ENCODE results near the gene CCNY.

DNA sequence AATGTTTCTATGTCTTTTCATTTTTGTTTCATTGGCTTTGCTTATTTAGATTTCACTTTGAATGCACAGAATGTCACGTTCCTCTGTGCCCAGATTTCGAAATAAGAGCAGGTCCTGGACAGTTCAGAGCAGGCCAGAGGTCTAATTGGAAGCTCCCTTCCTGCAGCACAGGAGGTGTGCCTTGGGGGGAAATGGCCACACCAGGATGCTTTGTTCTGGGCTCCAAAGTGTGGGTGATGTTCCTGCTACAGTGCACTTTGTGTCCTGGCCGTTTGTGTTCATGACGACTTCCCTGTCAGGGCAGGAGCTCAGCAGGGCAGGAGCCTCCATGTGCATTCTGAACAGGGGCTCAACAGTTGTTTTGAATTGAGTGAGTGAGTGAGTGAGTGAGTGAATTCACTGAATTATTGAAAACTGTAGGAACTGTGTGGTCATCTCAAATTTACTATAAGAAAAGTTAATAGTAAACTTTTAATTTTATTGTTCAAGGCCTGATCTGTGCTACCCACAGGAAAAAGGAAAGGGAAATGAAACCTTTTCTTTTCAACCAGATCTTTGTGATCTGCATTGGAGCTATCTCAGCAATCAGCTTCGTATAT, 159.3 kb downstream of the CCNY start:
- no peak for TF ChIP-seq EP300 (IDR thresholded peaks at IDR 0.05)
- no peak for TF ChIP-seq FOSL2 (IDR thresholded peaks at IDR 0.05)
- TF ChIP-seq FOSL2 (CRISPR knock-in tag; IDR thresholded peaks at IDR 0.05): no peak
- TF ChIP-seq RARB (CRISPR knock-in tag; IDR thresholded peaks at IDR 0.05): no peak
- no peak for TF ChIP-seq POLR2A (IDR thresholded peaks at IDR 0.05; ENCODE audit: low read length)
- TF ChIP-seq MAFK (IDR thresholded peaks at IDR 0.05; ENCODE audit: partially characterized antibody): no peak
- TF ChIP-seq POLR2AphosphoS2 (conservative IDR thresholded peaks at IDR 0.05; ENCODE audit: low read length): no peak
- TF ChIP-seq, protein P1, sequence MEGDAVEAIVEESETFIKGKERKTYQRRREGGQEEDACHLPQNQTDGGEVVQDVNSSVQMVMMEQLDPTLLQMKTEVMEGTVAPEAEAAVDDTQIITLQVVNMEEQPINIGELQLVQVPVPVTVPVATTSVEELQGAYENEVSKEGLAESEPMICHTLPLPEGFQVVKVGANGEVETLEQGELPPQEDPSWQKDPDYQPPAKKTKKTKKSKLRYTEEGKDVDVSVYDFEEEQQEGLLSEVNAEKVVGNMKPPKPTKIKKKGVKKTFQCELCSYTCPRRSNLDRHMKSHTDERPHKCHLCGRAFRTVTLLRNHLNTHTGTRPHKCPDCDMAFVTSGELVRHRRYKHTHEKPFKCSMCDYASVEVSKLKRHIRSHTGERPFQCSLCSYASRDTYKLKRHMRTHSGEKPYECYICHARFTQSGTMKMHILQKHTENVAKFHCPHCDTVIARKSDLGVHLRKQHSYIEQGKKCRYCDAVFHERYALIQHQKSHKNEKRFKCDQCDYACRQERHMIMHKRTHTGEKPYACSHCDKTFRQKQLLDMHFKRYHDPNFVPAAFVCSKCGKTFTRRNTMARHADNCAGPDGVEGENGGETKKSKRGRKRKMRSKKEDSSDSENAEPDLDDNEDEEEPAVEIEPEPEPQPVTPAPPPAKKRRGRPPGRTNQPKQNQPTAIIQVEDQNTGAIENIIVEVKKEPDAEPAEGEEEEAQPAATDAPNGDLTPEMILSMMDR (IDR thresholded peaks at IDR 0.05): no peak
- no peak for TF ChIP-seq RAD21 (conservative IDR thresholded peaks at IDR 0.05 in 1 of 2, IDR thresholded peaks at IDR 0.05 in 1 of 2)
- no peak for TF ChIP-seq CHD2 (IDR thresholded peaks at IDR 0.05; ENCODE audit: low read length, partially characterized antibody)
- TF ChIP-seq KDM1A (IDR thresholded peaks at IDR 0.05; ENCODE audit: low read depth): no peak
- no peak for TF ChIP-seq SREBF2 (IDR thresholded peaks at IDR 0.05)
